ENCODE data around the gene NRG2.

NRG2 gene

GRCh38 chr5:139886213-139886612, 156.9 kb downstream of the NRG2 start:
- no peak for TF ChIP-seq REST (IDR thresholded peaks at IDR 0.05; ENCODE audit: insufficient read depth in 1 of 2, low read depth in 2 of 2, low read length in 2 of 2)
- no peak for TF ChIP-seq FOXP2 (optimal IDR thresholded peaks at IDR 0.05; ENCODE audit: borderline replicate concordance, extremely low read depth, extremely low read length, insufficient read depth)
- TF ChIP-seq SIN3A (IDR thresholded peaks at IDR 0.05; ENCODE audit: borderline replicate concordance, insufficient read depth, low read length) = no peak
- no peak for TF ChIP-seq POLR2AphosphoS5 (IDR thresholded peaks at IDR 0.05; ENCODE audit: low read depth, low read length)
- no peak for TF ChIP-seq TAF1 (IDR thresholded peaks at IDR 0.05; ENCODE audit: borderline replicate concordance, insufficient read depth, low read length)

- no peak for TF ChIP-seq FOXP2 (optimal IDR thresholded peaks at IDR 0.05; ENCODE audit: borderline replicate concordance, extremely low read depth, extremely low read length, insufficient read depth)
- no peak for TF ChIP-seq TAF1 (IDR thresholded peaks at IDR 0.05; ENCODE audit: borderline replicate concordance, insufficient read depth, low read length)
- TF ChIP-seq SIN3A (IDR thresholded peaks at IDR 0.05; ENCODE audit: borderline replicate concordance, insufficient read depth, low read length) = no peak
- no peak for TF ChIP-seq POLR2AphosphoS5 (IDR thresholded peaks at IDR 0.05; ENCODE audit: low read depth, low read length)
- no peak for TF ChIP-seq REST (IDR thresholded peaks at IDR 0.05; ENCODE audit: insufficient read depth in 1 of 2, low read depth in 2 of 2, low read length in 2 of 2)
Measured at GRCh38 chr5:139885857-139886208, 157.3 kb downstream of the NRG2 start.

- TF ChIP-seq TAF1 (IDR thresholded peaks at IDR 0.05; ENCODE audit: borderline replicate concordance, insufficient read depth, low read length) = no peak
- no peak for TF ChIP-seq FOXP2 (optimal IDR thresholded peaks at IDR 0.05; ENCODE audit: borderline replicate concordance, extremely low read depth, extremely low read length, insufficient read depth)
- TF ChIP-seq SIN3A (IDR thresholded peaks at IDR 0.05; ENCODE audit: borderline replicate concordance, insufficient read depth, low read length) = no peak
- no peak for TF ChIP-seq POLR2AphosphoS5 (IDR thresholded peaks at IDR 0.05; ENCODE audit: low read depth, low read length)
- TF ChIP-seq REST (IDR thresholded peaks at IDR 0.05; ENCODE audit: insufficient read depth in 1 of 2, low read depth in 2 of 2, low read length in 2 of 2) = no peak
Measured at GRCh38 chr5:139885172-139885856, 157.8 kb downstream of the NRG2 start.

GRCh38 chr5:139884734-139885133, 158.4 kb downstream of the NRG2 start:
- TF ChIP-seq POLR2AphosphoS5 (IDR thresholded peaks at IDR 0.05; ENCODE audit: low read depth, low read length) (no peak), REST (IDR thresholded peaks at IDR 0.05; ENCODE audit: insufficient read depth in 1 of 2, low read depth in 2 of 2, low read length in 2 of 2) (no peak), SIN3A (IDR thresholded peaks at IDR 0.05; ENCODE audit: borderline replicate concordance, insufficient read depth, low read length) (no peak), TAF1 (IDR thresholded peaks at IDR 0.05; ENCODE audit: borderline replicate concordance, insufficient read depth, low read length) (no peak), FOXP2 (optimal IDR thresholded peaks at IDR 0.05; ENCODE audit: borderline replicate concordance, extremely low read depth, extremely low read length, insufficient read depth) (no peak)

Data from PFSK-1 (cell line).